Measurements from ENCODE around the gene EPS15.

The EPS15 gene

DNA sequence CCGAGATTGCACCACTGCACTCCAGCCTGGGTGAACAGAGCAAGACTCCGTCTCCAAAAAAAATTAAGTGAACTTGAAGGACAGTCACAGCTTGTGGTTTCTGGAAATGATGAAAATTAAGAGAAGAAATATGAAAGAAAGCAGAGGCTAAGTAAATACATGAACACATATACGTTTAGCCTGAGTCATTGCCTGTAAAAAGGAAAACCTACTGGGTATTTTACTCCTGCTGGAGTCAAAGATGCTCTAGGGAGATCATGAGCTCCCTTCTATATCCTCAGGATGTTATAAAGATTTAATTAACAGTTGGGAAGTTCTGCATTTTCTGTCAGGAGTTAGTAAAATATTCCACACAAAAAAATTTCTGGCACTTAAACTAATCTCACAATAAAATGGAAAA lies 145.2 kb downstream of the EPS15 start:
- no peak for DNase-seq (ENCODE audit: low read depth)

DNA sequence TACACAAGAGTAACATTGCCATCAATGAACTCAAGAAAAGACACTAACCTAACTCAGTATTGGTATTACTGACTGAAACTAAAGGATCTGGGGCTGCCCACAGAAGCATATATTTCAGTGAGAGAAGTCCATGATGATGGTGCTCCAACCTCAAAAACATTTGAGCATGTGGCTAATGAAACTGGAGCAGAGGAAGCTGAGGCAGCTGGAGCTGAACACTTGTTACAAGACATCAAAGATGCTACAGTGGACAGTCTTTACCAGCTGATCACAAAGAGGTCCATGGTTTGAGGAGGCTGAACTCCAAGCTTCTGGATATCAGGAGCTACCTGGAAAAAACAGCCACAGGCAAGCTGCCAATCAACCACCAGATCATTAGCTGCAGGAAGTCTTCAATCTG lies 146.5 kb downstream of the EPS15 start:
- no peak for DNase-seq (ENCODE audit: low read depth)

DNA sequence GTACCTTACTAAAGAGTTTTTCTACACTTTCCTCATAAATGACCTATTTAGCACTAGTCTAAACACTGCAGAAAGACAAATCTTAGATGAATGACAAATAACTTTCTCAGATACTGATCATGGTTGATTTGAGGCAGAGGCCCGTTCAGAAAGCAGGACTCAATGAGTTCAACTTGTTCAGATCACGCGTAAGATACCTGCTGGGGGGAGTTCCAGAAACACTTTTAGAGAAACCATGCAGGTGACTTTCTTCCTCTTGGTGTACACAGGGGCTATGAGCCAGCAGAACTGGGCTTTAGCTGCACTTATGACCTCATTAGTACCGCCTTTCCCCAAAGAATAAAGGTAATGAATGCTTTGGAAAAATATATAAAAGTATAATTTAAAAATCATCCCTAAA lies 149.9 kb downstream of the EPS15 start:
- no peak for DNase-seq (ENCODE audit: low read depth)

DNA sequence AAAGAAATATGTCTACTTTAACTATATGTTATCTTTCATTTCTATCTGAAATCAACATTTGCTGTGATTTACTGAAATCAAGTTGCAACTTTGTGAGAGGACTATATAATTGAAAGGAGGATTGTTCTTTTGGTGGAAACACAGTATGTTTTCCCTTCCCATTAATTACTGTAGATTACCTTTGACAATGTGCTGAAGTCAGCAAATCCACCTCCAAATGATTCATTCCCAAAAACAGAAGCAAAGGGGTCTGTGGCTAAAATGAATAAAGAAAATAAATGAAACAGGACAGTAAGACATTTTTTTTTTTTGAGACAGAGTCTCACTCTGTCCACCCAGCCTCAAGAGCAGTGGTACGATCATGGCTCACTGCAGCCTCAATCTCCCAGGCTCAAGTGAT lies 153.3 kb downstream of the EPS15 start:
- no peak for DNase-seq (ENCODE audit: low read depth)

DNA sequence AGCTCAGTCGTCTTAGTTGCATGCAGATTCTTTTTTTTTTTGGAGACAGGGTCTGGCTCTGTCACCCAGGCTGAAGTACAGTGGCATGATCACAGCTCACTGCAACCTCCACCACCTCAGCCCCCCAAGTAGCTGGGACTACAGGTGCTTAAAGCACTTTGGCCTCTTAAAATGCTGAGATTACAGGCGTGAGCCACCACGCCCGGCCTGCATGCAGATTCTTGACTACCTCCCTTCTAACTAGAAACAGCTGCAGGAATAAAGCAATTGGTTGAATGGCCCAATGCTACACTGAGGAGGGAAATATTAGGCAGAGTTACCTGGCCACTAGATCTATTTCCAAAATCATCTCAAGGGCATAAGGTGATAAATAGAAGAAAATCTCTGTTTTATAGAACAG lies 159.2 kb downstream of the EPS15 start:
- no peak for DNase-seq (ENCODE audit: low read depth)

DNA sequence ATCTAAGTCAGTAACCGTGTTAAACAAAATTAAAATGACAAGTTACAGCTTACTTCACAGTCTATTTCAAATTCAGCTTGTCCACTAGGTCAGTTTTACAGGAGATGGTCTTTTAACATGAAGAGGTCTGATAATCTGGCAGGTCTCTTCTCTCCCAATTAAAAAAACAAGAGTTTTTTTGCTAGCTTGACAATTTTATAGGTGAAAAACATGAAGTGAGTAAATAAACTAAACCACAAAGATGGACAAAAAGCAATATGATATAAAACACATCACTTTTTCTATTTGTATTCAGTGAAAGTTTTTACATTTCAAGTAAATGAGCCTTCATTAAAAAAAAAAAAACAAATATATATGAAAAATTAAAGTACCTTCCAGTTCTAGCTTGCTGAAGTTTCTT lies 163.7 kb downstream of the EPS15 start:
- DNase-seq (ENCODE audit: low read depth), result no peak

DNA sequence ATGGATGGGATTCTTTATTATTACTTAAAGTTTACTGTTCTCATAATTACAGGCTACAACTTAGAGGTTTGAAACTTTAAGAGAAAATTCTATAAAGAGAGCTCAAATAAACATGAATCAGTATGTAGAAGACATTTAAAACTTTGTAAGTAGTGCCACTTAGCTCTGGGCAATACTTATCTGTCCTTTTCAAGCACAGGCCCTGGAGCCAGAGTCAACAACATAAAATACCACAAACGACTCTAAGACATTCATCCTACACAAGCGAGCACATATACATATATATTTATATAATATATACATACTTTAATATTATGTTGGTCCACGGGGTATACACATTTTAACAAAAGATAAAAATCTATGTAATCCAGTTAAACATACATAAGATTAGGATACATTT lies 164.7 kb downstream of the EPS15 start:
- DNase-seq (ENCODE audit: low read depth), result no peak

DNA sequence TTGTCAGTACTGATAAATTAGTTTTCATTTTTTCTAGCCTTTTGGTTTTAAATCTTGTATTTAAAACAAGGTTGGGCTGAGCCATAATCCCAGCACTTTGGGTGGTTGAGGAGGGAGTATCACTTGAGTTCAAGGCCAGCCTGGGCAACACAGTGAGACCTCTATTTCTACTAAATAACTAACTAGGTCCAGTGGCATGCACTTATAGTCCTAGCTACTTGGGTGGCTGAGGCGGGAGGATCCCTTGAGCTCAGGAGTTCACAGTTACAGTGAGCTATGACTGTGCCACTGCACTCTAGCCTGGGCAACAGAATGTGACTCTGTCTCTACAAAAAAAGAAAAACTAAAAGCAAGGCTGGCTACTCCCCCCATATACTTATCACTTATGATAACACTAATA lies 167.2 kb downstream of the EPS15 start:
- DNase-seq (ENCODE audit: low read depth), result no peak

DNA sequence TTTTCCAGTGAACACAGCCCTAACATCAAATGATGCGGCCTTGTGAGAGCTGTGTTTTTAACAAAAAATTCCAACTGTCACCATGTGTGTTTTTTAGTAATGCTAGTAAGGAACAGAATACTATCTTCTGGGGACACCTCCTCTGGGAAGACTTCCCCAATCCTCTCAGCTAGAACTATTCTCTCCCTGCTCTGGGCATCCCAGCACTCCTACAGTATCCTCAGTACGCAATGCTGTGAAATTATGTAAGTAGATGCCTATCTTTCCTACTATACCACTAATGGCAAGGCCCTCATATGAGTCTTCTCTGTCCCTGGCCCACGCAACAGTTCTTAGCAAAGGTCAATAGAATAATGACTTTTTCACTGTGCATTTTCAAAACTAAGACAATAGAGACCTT lies 169.2 kb downstream of the EPS15 start:
- DNase-seq (ENCODE audit: low read depth), result no peak

DNA sequence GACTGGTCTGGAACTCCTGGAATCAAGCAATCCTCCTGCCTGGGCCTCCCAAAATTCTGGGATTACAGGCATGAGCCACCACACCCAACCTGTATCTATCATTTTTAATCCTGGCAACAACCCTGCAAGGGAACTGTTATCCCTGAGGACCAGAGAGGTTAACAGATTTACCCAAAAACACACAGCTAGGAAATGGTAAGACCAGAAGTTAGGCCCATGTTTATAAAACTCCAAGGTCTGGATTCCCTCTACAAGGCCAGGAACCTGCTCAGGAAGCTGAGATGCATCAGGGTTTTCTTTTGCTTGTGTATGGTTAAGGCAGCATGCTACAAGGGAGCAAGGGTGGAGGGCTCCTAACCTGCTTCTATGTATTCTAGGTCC lies 170.9 kb downstream of the EPS15 start:
- no peak for DNase-seq (ENCODE audit: low read depth)

DNA sequence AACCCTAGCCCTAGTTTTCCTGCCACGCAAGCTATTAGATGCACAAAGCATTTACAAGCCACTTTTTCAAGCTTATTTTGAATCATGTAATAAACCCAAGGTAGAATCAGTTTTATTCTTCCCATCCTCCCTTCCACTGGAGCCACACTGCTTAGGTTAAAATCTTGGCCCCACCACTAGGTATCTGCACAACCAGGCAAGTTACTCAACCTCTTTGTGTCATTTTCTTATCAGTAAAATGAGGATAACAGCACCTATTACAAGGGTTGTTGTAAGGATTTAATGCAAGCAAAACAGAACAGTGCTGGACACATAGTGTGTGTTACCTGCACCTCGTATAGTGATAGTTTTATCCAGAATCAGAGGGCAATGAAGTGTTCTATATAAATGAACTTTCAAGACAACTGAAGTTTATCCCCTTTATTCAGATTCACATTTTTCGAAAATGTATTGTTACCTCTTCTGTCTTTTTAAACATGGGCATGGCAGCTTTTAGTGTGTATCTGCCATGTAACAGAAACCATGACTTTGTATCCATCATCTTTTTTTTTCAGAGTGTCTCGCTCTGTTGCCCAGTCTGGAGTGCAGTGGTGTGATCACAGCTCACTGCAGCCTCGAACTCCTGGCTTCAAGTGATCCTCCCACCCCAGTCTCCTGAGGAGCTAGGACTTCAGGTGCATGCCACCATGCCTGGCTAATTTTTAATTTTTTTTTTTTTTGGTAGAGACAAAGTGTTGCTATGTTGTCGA lies 171.5 kb downstream of the EPS15 start:
- DNase-seq (ENCODE audit: low read depth), result no peak

DNA sequence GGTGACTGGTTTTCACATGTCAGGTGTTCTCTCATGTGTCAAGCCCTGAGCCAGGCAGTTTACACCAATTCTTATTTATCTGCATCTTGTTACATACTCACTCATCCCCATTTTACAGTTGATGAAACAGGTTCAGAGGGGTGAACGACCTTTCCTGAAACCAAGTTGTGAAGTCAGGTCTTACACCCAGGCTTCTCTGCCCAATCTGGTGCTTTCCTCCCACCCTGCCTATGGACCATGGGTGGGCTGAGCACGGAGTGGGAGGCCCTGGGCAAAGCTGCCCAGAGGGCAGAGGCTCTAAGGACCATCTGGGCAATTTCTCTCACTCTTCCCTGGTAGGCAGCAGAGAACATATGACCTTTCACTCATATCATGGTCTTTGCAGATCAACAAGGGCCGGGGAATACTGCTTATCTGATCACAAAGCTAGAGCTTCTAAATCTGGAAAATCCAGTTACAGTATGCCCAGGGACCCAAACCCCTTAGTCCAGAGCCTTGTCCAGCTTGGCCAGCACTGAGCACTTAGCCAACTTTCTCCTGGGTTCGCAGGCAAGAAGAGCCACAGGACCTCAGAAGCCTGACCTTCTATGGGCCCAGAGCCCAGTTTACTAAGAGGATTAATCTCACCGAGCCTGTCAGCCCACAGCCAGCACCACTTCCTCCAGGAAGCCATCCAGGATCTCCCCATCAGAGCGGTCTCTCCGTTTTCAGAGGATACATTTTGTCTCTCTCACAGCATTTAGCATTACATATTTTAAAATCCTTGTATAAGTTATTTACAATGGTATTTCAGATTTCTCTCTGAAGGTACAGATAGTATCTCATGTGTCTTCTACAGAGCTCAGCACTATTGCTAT lies 172.8 kb downstream of the EPS15 start:
- DNase-seq (ENCODE audit: low read depth), result no peak

DNA sequence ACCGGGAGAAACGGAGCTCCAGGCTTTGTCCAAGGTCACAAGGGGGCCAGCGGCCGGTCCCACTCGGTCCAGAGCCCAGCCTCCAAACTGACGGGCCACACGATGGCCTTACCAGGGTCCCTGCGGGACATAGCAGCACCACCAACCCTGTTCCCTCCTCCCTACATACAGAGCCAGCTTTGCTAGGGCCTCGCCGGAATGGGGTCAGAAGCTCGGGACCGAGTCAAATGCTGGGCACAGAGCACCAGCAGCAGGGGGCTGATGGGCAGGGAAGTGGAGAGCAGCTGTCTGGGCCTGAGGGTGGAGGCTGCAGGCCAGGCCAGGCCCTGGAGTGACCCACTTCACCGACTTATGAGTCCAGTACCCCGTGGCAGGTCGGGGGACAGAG lies 173.8 kb downstream of the EPS15 start:
- DNase-seq (ENCODE audit: low read depth), result no peak

DNA sequence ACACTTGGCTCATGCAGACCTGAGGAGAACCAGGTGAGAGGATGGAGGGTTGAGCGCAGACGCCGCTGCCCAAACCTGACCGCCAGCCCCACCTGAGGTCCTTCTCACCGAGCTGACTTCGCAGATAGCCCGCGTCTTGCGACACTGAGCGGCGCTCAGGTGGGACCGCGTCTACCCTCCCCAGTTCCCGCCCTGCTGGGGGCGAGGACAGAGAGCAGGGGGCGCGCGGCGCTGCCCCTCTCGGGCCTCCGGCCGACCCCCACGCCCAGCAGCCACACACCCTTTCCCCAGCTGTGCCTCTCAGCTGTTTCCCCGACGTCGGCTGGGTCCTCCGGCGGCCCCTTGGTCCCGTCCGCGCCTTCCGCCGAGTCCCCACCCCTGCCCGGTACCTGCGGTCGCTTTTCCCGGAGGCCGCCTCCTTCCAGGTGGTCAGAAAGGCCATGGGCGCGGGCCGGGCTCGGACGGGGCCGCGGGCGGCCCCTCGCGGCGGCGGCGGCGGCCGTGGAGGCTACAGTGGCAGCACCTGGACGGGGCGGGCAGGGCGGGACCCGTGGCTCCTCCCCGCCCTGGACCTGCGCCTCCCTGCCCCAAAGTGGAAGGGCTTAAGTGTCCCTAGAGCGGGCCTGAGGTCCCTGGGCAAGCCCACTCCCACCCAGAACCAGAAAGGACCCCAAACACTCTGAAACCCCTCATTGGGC lies 174.3 kb downstream of the EPS15 start:
- no peak for DNase-seq (ENCODE audit: low read depth)

DNA sequence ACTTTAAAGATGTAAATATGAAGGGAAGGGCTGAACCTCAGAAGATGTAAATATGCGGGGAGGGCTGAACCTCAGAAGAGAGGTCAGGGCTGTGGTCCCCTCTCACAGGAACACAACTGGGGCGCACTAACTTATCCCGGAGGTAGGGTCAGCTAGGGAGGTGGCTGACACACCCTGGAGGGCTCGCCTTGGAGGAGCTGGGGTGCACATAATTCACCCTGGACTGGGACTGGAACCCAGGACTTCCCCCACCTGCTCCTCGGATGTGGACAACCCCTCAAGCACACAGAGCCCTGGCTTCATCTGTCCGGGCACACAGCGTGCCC lies 174.8 kb downstream of the EPS15 start:
- no peak for DNase-seq (ENCODE audit: low read depth)

DNA sequence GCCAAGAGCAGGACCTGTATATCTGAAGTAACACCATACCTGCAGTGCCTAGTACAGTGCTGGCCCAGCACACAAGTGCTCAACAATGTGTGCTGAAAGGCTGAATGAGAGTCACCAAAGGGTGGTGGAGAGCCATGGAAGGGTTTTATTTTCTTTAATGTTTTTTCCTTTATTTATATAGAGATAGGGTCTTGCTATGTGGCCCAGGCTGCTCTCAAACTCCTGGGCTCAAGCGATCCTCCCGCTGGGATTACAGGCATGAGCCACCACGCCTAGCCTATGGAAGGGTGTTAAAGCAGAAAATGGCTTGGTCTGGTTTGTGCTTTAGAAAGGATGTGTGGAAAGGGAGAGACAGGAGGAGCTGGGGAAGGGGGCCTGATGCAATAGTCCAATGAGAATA lies 175.4 kb downstream of the EPS15 start:
- no peak for DNase-seq (ENCODE audit: low read depth)

DNA sequence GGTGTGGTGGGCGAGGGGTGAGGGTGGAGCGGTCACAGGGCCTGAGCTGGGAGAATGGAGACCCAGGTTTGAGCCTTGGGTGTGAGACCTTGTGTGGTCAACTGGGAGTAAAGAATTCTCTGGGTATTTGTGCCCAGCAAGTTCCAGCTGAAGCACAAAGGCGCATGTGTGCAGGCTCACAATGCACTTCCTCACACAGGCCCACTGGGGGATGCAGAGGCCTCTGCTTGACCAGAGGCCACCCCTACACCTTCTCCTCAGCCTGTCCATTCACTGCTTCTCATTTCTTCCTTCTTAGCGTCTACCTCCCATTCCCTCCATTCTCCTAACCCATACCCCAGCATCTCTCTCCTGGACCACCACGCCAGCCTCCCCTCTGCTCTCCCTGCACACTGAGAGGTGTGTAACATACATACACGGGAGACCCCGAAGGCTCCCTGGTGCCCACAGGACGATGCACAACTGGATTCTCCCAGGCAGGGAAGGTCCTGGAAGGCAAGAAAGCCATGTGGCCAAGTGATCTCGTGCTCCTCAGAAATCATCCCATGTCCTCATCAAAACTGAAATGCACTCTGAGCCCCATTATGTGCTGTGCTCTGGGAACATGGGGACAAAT lies 176.4 kb downstream of the EPS15 start:
- DNase-seq (ENCODE audit: low read depth), result no peak

DNA sequence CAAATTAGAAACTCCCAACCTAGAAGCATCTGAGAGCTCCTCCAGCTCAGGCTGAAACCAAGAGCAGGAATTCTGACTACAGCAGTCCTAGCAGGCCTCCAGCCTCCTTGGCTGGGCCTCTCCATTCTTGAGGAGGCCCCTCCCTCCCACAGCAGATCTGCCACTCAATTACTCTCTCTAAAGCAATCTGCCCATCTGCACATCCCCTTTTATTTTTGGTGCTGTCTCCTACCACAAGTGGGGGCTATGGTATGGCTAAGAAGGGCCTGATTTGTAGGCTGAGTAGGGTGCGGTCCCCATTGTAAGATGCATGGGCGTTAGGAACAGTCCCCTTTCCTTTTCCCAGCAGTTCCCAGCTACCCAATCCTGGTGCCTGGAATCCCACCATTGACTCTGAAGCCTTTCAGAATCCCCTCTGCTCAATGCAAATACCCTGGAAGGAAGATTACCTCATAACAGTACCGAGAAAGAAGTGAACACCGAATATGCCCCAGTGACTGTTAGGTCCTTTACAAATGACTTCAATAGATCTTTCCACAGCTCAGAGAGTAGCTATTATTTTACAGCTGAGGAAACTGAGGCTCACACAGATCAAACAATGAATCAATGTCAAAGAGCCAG lies 177.1 kb downstream of the EPS15 start:
- DNase-seq (ENCODE audit: low read depth), result no peak

DNA sequence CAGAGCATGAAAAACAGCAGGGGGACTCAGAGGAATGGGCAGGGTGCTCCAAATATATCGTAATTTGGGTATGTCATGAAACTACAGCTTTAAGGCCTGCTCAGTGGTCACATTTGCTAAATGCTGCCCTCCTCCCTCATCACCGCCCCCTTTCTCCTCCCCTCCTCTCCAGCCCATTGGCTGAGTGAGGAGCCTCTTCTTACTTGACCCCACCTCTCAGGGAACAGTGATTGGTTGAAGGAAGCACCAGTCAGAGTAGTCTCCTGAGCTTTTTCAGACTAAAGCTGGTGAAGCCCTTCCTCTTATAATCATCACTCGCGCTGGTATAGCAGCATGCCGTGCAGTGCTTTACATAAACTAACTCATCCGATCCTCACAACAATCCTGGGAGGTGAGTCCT lies 178.7 kb downstream of the EPS15 start:
- no peak for DNase-seq (ENCODE audit: low read depth)

DNA sequence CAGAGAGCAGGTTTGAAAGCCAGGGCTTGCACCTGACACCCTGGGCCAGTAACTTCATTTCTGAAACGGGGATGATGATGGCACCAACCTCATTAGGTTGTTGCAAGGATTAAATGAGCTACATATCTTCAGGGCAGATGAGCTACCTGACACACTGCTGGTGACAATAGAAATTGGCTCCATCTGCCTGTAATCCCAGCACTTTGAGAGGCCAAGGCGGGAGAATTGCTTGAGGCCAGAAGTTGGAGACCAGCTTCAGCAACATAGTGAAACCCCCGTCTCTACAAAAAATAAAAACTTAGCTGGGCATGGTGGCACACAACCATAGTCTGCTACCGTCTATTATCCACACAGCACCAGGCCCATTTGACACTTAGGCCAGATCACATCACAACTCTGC lies 182.4 kb downstream of the EPS15 start:
- no peak for DNase-seq (ENCODE audit: low read depth)

DNA sequence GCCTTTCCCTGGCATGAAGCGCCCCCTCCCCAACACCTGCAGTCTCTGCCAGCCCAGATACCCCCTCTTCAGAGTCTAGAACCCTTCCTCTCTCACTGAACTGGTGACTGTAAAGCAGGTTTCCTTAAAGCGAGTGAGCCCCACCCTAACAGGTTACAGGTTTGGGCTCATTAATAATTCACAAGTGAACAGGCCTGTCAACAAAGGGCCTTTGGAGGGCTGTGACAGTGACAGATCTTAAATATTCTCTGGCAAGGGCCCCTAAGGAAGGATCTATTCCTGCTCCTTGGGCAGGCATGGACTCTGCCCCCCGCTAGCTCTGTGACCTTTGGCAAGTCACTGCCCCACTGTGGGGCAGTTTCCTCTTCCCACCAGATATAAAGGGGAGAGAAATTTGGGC lies 183.1 kb downstream of the EPS15 start:
- no peak for DNase-seq (ENCODE audit: low read depth)

Data from activated T-helper 9 cell treated with anti-CD3 and anti-CD28 coated beads, Interleukin-2, amount 50 U/mL, for 16 hours (primary cell).